K562 (cell line): Measurements from ENCODE around the gene UPK3A. TPM values are rescaled to one million over a fixed set of nuclear protein-coding genes. Genes with fewer than 3 reads are reported as not detected.
A peak's percentile ranks its signal among the peaks of the same experiment; 100 is the strongest.

ENCODE experiments used
- ATAC-seq: fragments of 200-7000 bp; cut with Tn5 transposase; 3 replicates; pipeline ENCODE4 v1.9.1; 2020; ENCODE audit warnings: moderate library complexity
- BruUV-seq: library from RNA; stranded (reverse); fragments of 400-500 nt; replicated peaks from 2 replicates; lab custom pipeline; 2021; lab: Mats Ljungman, UMichigan
- CTCF ChIA-PET: fragments of 300-600 bp; formaldehyde crosslinking; extraction: SDS; loops from one replicate; lab custom pipeline; 2021; ENCODE audit warnings: low intra/inter-chr PET ratio; lab: Yijun Ruan, JAX
- POLR2A ChIA-PET: fragments of 300-600, 350-650 bp; sonication (Branson Sonifier 250); formaldehyde crosslinking; extraction: SDS; loops from one replicate; lab custom pipeline; 2021; ENCODE audit warnings: antibody characterized with exemption, inconsistent platforms; lab: Yijun Ruan, JAX
- DNase-seq, 4 experiments: peaks; one replicate each; pipeline versions ENCODE4 v3.0.0 to v3.0.0-alpha.2; 2011 to 2018; ENCODE audit warnings: low spot score in 3 of 4, mixed read lengths in 3 of 4; ENCODE audit errors: extremely low read depth in 1 of 4
- FAIRE-seq: peaks from 2 replicates; lab custom pipeline; 2011; peaks lifted over from hg19 to GRCh38; lab: Jason Lieb, UNC
- H2AFZ ChIP-seq: 2 replicates; pipeline ENCODE4 v1.6.0; 2011; ENCODE audit warnings: low read depth, low read length, control low read depth, inconsistent platforms
- H3K27ac ChIP-seq: fragments of 200-600 bp; 3 replicates; pipeline ENCODE4 v1.8.0; 2011; ENCODE audit warnings: low read depth, mild to moderate bottlenecking, control low read depth, inconsistent platforms, low read length, moderate library complexity, mixed read lengths; ENCODE audit errors: extremely low read depth
- H3K27me3 ChIP-seq, 2 experiments: fragments of 300-600 bp in 1 of 2; 2 replicates in 1 of 2; 3 replicates in 1 of 2; pipeline versions ENCODE4 v1.6.0 to v1.8.0; 2011; ENCODE audit warnings: inconsistent platforms in 2 of 2, low read length in 2 of 2, mild to moderate bottlenecking in 1 of 2, mixed read lengths in 1 of 2, moderate library complexity in 1 of 2; ENCODE audit not compliant: control insufficient read depth in 2 of 2, insufficient read depth in 2 of 2
- H3K36me3 ChIP-seq: fragments of 300-600 bp; 3 replicates; pipeline ENCODE4 v1.8.0; 2011; ENCODE audit warnings: mild to moderate bottlenecking, low read length, inconsistent platforms; ENCODE audit not compliant: control insufficient read depth, insufficient read depth
- H3K4me1 ChIP-seq, 2 experiments: fragments of 200-600 bp in 1 of 2; replicated peaks in 1 of 2; 2 replicates in 1 of 2; 3 replicates in 1 of 2; pipeline versions ENCODE4 v1.5.1 to v1.8.0; 2011; ENCODE audit warnings: inconsistent platforms in 2 of 2, low read length in 2 of 2, mild to moderate bottlenecking in 1 of 2, mixed read lengths in 1 of 2, moderate library complexity in 1 of 2; ENCODE audit not compliant: control insufficient read depth in 2 of 2, insufficient read depth in 2 of 2
- H3K4me2 ChIP-seq: 2 replicates; pipeline ENCODE4 v1.6.1; 2011; ENCODE audit warnings: low read length, control low read depth, inconsistent platforms, mixed read lengths; ENCODE audit not compliant: insufficient read depth
- H3K4me3 ChIP-seq: fragments of 200-600 bp; sonication (generic), shearing (Covaris generic); 2 replicates; pipeline ENCODE4 v1.5.1; 2016; ENCODE audit warnings: control low read depth, inconsistent platforms
- H3K79me2 ChIP-seq: fragments of 200-600 bp; 3 replicates; pipeline ENCODE4 v1.8.0; 2011; ENCODE audit warnings: low read length, inconsistent platforms; ENCODE audit not compliant: control insufficient read depth, insufficient read depth
- H3K9ac ChIP-seq, 2 experiments: 2 replicates each; pipeline versions ENCODE4 v1.6.0 to v1.6.1; 2011; ENCODE audit warnings: low read depth in 2 of 2, low read length in 2 of 2, control low read depth in 1 of 2, inconsistent platforms in 1 of 2, mild to moderate bottlenecking in 1 of 2, mixed read lengths in 1 of 2; ENCODE audit not compliant: insufficient read depth in 1 of 2
- H3K9me1 ChIP-seq: one replicate; pipeline ENCODE4 v1.6.0; 2011; ENCODE audit warnings: inconsistent platforms, mild to moderate bottlenecking, low read length, moderate library complexity; ENCODE audit not compliant: control insufficient read depth, insufficient read depth
- H3K9me3 ChIP-seq: replicated peaks from 2 replicates; pipeline ENCODE4 v1.5.1; 2011; ENCODE audit warnings: low read depth, low read length, inconsistent platforms; ENCODE audit not compliant: control insufficient read depth, insufficient read depth
- H4K20me1 ChIP-seq: replicated peaks from 2 replicates; pipeline ENCODE4 v1.6.1; 2011; ENCODE audit warnings: low read length, inconsistent platforms, mixed read lengths; ENCODE audit not compliant: control insufficient read depth, insufficient read depth
- CLOCK ChIP-seq: fragments of 250-450 bp; sonication (Bioruptor Pico); IDR thresholded peaks from 2 replicates; pipeline ENCODE4 v1.4.0; 2020; ENCODE audit warnings: mild to moderate bottlenecking, moderate library complexity, borderline replicate concordance
- HDAC6 ChIP-seq: IDR thresholded peaks from 2 replicates; pipeline ENCODE4 v1.6.1; 2012; ENCODE audit warnings: low read depth, mild to moderate bottlenecking, control low read depth, inconsistent platforms, low read length, moderate library complexity
- HEY1 ChIP-seq: fragments of 250-450 bp; sonication (Bioruptor Pico); IDR thresholded peaks from 2 replicates; pipeline ENCODE4 v1.5.0; 2020; ENCODE audit warnings: mild to moderate bottlenecking, moderate library complexity, borderline replicate concordance
- PHF21A ChIP-seq: fragments of 450-650 bp; IDR thresholded peaks from 2 replicates; pipeline ENCODE4 v1.6.1; 2017; ENCODE audit warnings: low read depth, borderline replicate concordance
- PYGO2 ChIP-seq: fragments of 450-650 bp; IDR thresholded peaks from 2 replicates; pipeline ENCODE4 v1.6.1; 2016; ENCODE audit warnings: mild to moderate bottlenecking, missing genetic modification characterization, moderate library complexity, missing compliant biosample characterization
- STAT6 ChIP-seq: sonication (generic); formaldehyde crosslinking; IDR thresholded peaks from 2 replicates; pipeline ENCODE4 v1.8.1; 2023; ENCODE audit warnings: mild to moderate bottlenecking, missing genetic modification reagents
- TARDBP ChIP-seq: fragments of 450-650 bp; IDR thresholded peaks from 2 replicates; pipeline ENCODE4 v1.6.1; 2016
- ZNF280A ChIP-seq: fragments of 450-650 bp; IDR thresholded peaks from 2 replicates; pipeline ENCODE4 v1.6.1; 2018; ENCODE audit warnings: mild to moderate bottlenecking, low read depth; ENCODE audit not compliant: partially characterized antibody
- ZNF449 ChIP-seq: fragments of 250-450 bp; sonication (Bioruptor Pico); IDR thresholded peaks from 2 replicates; pipeline ENCODE4 v1.8.0; 2022; ENCODE audit warnings: moderate library complexity, mild to moderate bottlenecking, inconsistent platforms
- ZNF668 ChIP-seq: fragments of 250-450 bp; sonication (Bioruptor Pico); IDR thresholded peaks from 2 replicates; pipeline ENCODE4 v1.8.0; 2022; ENCODE audit warnings: mild to moderate bottlenecking, inconsistent platforms
- WGBS: fragments of 100-300 bp; shearing (Covaris generic); methylation state at CpG from one replicate; pipeline ENCODE4 v1.1.6; 2016; ENCODE audit warnings: low coverage, mixed read lengths; ENCODE audit not compliant: insufficient coverage; ENCODE audit errors: missing lambda C conversion rate; 5-methylcytosine and 5-hydroxymethylcytosine counted together
- in situ Hi-C: fragments of 300-500 bp; cut with MboI; formaldehyde crosslinking; loops from 4 replicates; pipeline ENCODE4 v1.15.0; 2018; ENCODE audit warnings: inconsistent platforms, mixed read lengths
- intact Hi-C: fragments of 100-400 bp; cut with micrococcal nuclease; formaldehyde crosslinking; loops from 2 replicates; pipeline ENCODE4 v1.14.2; 2022
- polyA plus RNA-seq, 8 experiments: library from polyadenylated mRNA; depleted of rRNA in 4 of 8; stranded (reverse) in 5 of 8; unstranded in 3 of 8; fragments of >200 nt; fragmentation: Nextera tagmentation in 2 of 8; fragmentation: Illumina TruSeq in 1 of 8; extraction: Ambion mirVana in 2 of 8; extraction: Trizol in 1 of 8; gene quantifications; 2 replicates each; pipeline versions ENCODE4 v1.2.1 to v1.2.3, GENCODE V29; 2011 to 2014; ENCODE audit warnings: inconsistent platforms in 1 of 8, missing spikeins in 1 of 8
- total RNA-seq, 7 experiments: library from RNA; depleted of rRNA in 6 of 7; stranded (reverse); fragments of >200 nt in 6 of 7; fragmentation: Illumina TruSeq in 2 of 7; extraction: Trizol in 2 of 7; gene quantifications; 2 replicates each; pipeline versions ENCODE4 v1.2.1 to v1.2.3, GENCODE V29; 2011 to 2021; ENCODE audit warnings: low replicate concordance in 1 of 7

Gene UPK3A
- total and polyA plus RNA-seq, 9 of the 15 experiments (the other 6 are each of a cell fraction or from before 2014, with no cell fraction given): not detected

- no peak for TF ChIP-seq PHF21A
- TF ChIP-seq CLOCK (CRISPR knock-in tag): no peak
Measured at GRCh38 chr22:45265535-45265934, 19.2 kb upstream of the UPK3A start (continued).

- ChIA-PET CTCF (interaction anchor here (0.5 to 1.8 kb wide), 6 partner anchors 112 to 447 kb away, joined by 3 to 15 read pairs (median 3); no protein-coding TSS in a partner anchor), POLR2A (no interaction called here)
- DNase-seq (peak in 2 of 4 experiments; percentile 34 to 46), ATAC-seq (no peak), FAIRE-seq (no peak)
- Histone ChIP-seq H3K27me3 (no peaks in the 10 kb centered on the region), H3K4me2 (peak overlapping the region; percentile 52), H3K4me3 (no peak overlapping the region), H4K20me1 (no peaks in the 10 kb centered on the region), H3K9me1 (no peaks in the 10 kb centered on the region), H3K4me1 (peaks cover 4 to 16% of the 10 kb centered on the region in 2 experiments; a peak in 4 of 5 replicates), H2AFZ (no peak overlapping the region), H3K79me2 (no peaks in the 10 kb centered on the region), H3K9ac (0 out of 4 replicates have a peak overlapping the region, but pooled peaks of 1 of the 2 experiments have one; percentile 45), H3K9me3 (no peaks in the 10 kb centered on the region), H3K27ac (no peak overlapping the region), H3K36me3 (no peaks in the 10 kb centered on the region)
- BruUV-seq: no TSS peak
- intact Hi-C loops (loop anchor here (2.0 kb wide), 1 partner anchor 284 kb away; no protein-coding TSS in a partner anchor), in situ Hi-C loops (loop anchor here (5.0 kb wide), 2 partner anchors 164 to 284 kb away; no protein-coding TSS in a partner anchor)
- 19% methylated on average over 15 of the region's 47 CpGs for WGBS
- TF ChIP-seq ZNF449 (CRISPR knock-in tag): no peak
- no peak for TF ChIP-seq TARDBP
- no peak for TF ChIP-seq STAT6
- TF ChIP-seq HDAC6: no peak
- TF ChIP-seq HEY1 (CRISPR knock-in tag): no peak
- TF ChIP-seq ZNF668 (CRISPR knock-in tag): no peak
- TF ChIP-seq PYGO2: no peak
- TF ChIP-seq ZNF280A: no peak
Measured at GRCh38 chr22:45268167-45268957, 16.4 kb upstream of the UPK3A start.
